WERI-Rb-1 (cell line): Measurements from ENCODE around the gene DCAF17.

Experiments used
- DNase-seq: peaks from one replicate; pipeline ENCODE4 v3.0.0-alpha.2; 2020
- H3K27ac ChIP-seq: fragments of 250-450 bp; sonication (Bioruptor Pico); 2 replicates; pipeline ENCODE4 v1.5.1; 2020; ENCODE audit warnings: mild to moderate bottlenecking, moderate library complexity
- H3K27me3 ChIP-seq: fragments of 250-450 bp; sonication (Bioruptor Pico); 2 replicates; pipeline ENCODE4 v1.5.1; 2021; ENCODE audit warnings: mild to moderate bottlenecking, low read depth, moderate library complexity; ENCODE audit not compliant: insufficient read depth, severe bottlenecking
- H3K36me3 ChIP-seq: fragments of 250-450 bp; sonication (Bioruptor Pico); 2 replicates; pipeline ENCODE4 v1.5.1; 2020; ENCODE audit warnings: mild to moderate bottlenecking, moderate library complexity
- H3K4me3 ChIP-seq: 2 replicates; pipeline ENCODE4 v1.5.1; 2011; ENCODE audit warnings: low read depth, mild to moderate bottlenecking, control low read depth, low read length
- H3K9me3 ChIP-seq: fragments of 250-450 bp; sonication (Bioruptor Pico); 2 replicates; pipeline ENCODE4 v1.5.1; 2021; ENCODE audit warnings: mild to moderate bottlenecking, moderate library complexity; ENCODE audit not compliant: severe bottlenecking
- TF ChIP-seq, protein P1 (sequence below): IDR thresholded peaks from 2 replicates; pipeline ENCODE4 v1.5.1; 2011; ENCODE audit warnings: low read depth, mild to moderate bottlenecking, control low read depth, inconsistent platforms, low read length

DCAF17 gene

DNA sequence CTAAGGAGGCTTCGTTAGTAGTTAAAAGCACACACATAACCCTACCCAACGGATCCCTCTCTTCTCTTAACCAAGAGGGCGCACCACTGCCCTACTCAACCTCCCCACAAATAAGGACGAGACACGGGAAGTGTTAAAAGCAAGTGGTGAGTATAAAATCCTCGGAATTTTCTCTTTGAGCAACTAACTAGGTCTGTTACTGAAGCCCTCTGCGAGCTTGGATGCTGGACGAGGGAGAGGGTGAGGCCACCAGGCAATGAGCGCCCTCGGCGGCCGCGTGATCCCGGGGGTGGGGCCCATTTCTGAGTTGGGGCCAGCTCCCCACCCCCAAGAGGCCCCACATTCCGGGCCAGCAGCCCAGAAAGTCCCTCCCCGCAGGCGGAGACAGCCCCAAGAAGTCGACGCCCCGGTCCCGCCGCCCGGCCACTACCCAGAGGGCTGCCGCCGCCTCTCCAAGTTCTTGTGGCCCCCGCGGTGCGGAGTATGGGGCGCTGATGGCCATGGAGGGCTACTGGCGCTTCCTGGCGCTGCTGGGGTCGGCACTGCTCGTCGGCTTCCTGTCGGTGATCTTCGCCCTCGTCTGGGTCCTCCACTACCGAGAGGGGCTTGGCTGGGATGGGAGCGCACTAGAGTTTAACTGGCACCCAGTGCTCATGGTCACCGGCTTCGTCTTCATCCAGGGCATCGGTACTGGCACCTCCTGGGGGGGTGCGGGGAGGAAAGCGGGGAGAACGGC lies 88.2 kb downstream of the DCAF17 start, which contains the start of gene CYBRD1:
CYBRD1 (plus strand) TSS at position 423 of the 736 bp plus-strand sequence; CDS start at position 495, 72 bp downstream.
- peak; percentile 51 for DNase-seq
- H3K27ac ChIP-seq = peak within 1 kb of the TSS; percentile 53

DNA sequence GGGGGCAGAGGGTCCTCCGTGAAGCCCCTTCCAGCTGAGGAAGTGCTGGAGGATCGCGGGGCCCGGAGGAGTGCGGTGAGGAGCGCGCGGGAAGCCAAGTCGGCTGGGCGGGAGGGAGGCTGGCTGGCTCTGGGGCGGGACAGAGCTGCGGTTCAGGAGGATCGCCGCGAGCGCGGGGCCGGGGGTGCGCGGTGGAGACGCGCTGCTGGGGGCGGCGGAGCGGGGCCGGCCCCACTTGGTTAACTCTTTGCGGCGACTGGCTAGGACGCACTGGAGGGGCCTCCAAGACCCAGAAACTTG lies 88.7 kb downstream of the DCAF17 start:
- peak; percentile 27 for DNase-seq
- H3K36me3 ChIP-seq = no peaks in the 10 kb centered on the region
- H3K4me3 ChIP-seq = peak overlapping the region; percentile 90
- H3K27ac ChIP-seq = peak overlapping the region; percentile 53
- H3K9me3 ChIP-seq = no peaks in the 10 kb centered on the region
- H3K27me3 ChIP-seq = no peaks in the 10 kb centered on the region
- TF ChIP-seq, protein P1, sequence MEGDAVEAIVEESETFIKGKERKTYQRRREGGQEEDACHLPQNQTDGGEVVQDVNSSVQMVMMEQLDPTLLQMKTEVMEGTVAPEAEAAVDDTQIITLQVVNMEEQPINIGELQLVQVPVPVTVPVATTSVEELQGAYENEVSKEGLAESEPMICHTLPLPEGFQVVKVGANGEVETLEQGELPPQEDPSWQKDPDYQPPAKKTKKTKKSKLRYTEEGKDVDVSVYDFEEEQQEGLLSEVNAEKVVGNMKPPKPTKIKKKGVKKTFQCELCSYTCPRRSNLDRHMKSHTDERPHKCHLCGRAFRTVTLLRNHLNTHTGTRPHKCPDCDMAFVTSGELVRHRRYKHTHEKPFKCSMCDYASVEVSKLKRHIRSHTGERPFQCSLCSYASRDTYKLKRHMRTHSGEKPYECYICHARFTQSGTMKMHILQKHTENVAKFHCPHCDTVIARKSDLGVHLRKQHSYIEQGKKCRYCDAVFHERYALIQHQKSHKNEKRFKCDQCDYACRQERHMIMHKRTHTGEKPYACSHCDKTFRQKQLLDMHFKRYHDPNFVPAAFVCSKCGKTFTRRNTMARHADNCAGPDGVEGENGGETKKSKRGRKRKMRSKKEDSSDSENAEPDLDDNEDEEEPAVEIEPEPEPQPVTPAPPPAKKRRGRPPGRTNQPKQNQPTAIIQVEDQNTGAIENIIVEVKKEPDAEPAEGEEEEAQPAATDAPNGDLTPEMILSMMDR = no peak

More for the DNA sequence above, 88.2 kb downstream of the DCAF17 start, which contains the start of gene CYBRD1:
- Histone ChIP-seq H3K4me3 (peak within 1 kb of the TSS; percentile 90), H3K36me3 (no peaks in the 10 kb centered on the region), H3K27me3 (no peaks in the 10 kb centered on the region), H3K9me3 (no peaks in the 10 kb centered on the region)
- TF ChIP-seq, protein P1 = no peak

DNA sequence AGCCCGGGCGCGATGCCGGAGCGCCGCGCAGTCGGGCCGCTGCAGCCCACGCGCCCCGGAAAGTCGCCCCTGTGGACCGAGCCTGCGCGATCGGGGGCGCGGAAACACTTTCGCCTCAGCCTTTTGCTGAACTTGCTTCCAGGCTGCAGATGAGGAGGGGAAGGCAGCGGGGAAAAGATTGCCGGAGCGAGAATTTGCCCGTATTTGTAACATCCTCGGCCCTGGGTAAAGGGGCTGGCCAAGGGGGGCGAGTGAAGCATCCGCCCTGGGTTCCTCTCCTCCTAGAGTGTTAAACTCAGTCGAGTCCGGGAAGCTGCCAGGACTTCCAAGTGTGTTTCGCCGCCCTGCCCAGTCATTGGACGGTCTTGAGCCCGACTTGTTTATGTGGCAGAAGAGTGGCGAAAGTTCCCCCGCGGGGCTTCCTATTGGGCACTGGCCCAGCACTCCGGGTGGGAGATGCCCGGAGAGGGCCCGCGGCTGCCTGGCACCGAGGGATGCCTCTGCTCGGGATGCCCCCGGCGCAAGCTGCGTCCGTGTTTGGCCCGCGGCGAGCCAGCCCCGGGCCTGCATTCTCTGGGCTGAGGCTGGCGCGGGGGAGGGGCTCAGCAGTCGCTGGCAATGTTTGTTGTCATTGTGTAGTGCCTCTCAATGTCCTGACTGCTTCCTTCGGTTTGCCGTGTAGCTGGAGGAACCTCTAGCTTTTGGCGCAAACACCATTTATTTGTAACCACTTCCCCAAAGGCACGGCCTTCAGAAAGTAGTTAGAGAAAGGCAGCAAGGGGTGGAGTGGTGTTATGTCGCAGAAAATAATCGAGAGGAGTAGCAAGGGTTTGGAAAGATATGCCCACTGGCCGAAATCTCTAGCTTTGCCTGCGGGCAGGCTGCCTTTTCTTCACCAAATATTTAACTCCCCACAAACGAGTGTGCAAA lies 89.3 kb downstream of the DCAF17 start:
- Histone ChIP-seq H3K27ac (peak overlapping the region; percentile 53), H3K27me3 (no peaks in the 10 kb centered on the region), H3K36me3 (no peaks in the 10 kb centered on the region), H3K4me3 (peak overlapping the region; percentile 90), H3K9me3 (no peaks in the 10 kb centered on the region)
- TF ChIP-seq, protein P1 = no peak
- peak; percentile 58 for DNase-seq

DNA sequence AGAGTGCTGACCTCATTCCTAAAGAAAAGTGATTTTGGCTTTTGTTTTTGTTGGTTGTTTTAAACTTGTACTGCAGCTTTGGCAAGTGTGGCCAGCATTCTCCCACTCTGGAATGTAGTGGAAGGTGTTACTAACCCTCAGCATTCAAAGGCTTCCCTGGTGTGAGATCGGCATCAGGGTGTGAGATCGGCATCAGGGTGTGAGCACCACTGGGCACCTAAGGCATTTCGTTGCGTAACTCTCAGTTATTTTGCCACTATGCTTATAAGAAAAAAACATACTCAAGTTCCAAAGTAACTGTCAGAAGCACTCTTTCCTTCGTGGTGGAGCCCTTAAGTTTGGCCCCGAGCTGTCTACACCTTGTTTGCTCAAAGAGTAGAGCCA lies 90.0 kb downstream of the DCAF17 start:
- DNase-seq = no peak
- H3K27ac ChIP-seq = no peak overlapping the region
- no peak overlapping the region for H3K4me3 ChIP-seq
- no peaks in the 10 kb centered on the region for H3K9me3 ChIP-seq
- no peaks in the 10 kb centered on the region for H3K36me3 ChIP-seq
- H3K27me3 ChIP-seq = no peaks in the 10 kb centered on the region
- TF ChIP-seq, protein P1 = no peak

DNA sequence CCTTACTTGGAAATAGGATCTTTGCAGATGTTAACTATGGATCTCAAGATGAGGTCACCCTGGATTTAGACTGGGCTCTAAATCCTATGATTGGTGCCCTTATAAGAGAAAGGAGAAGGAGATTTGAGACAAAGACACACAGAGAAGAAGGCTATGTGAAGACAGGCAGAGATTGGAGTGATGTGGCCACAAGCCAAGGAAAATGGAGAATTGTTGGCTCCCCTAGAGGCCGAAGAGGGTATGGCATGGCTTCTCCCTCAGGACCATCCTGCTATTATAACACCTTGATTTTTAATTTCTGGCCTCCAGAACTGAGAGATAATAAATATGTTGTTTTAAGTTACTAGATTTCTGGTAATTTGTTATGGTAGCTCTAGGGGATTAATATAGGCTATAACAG lies 95.9 kb downstream of the DCAF17 start:
- no peak for DNase-seq
- no peaks in the 10 kb centered on the region for H3K36me3 ChIP-seq
- H3K27ac ChIP-seq = no peak overlapping the region
- no peaks in the 10 kb centered on the region for H3K9me3 ChIP-seq
- TF ChIP-seq, protein P1 = peak; percentile 66
- H3K27me3 ChIP-seq = no peaks in the 10 kb centered on the region
- H3K4me3 ChIP-seq = no peak overlapping the region
